Brain microvascular endothelial cell (primary cell): ENCODE results near the gene CDK11B.
"Not testable (repeated sequence)": the region's sequence is repeated elsewhere in the genome, so short reads cannot be mapped to it uniquely, and the experiment has no call there.

Experiments
- DNase-seq: peaks from one replicate; pipeline ENCODE4 v3.0.0-alpha.2; 2020
- H3K27ac ChIP-seq: fragments of 250-450 bp; sonication (Bioruptor Pico); 2 replicates; pipeline ENCODE4 v1.5.1; 2020; ENCODE audit warnings: mild to moderate bottlenecking, moderate library complexity
- H3K27me3 ChIP-seq: fragments of 250-450 bp; sonication (Bioruptor Pico); replicated peaks from 2 replicates; pipeline ENCODE4 v1.5.1; 2020; ENCODE audit warnings: mild to moderate bottlenecking
- H3K36me3 ChIP-seq: fragments of 250-450 bp; sonication (Bioruptor Pico); replicated peaks from 2 replicates; pipeline ENCODE4 v1.5.1; 2020; ENCODE audit warnings: mild to moderate bottlenecking
- H3K4me3 ChIP-seq: 2 replicates; pipeline ENCODE4 v1.5.1; 2011; ENCODE audit warnings: low read depth, mild to moderate bottlenecking, control low read depth, low read length, moderate library complexity
- in situ Hi-C: cut with HindIII; loops from 2 replicates; pipeline ENCODE4 v1.10.0; 2017; ENCODE audit warnings: low sequenced_read_pairs, low pct_ligation_motif_present
- TF ChIP-seq, protein P1 (sequence below): IDR thresholded peaks from 2 replicates; pipeline ENCODE4 v1.5.1; 2011; ENCODE audit warnings: low read depth, mild to moderate bottlenecking, moderate library complexity, low read length, control low read depth, inconsistent platforms; ENCODE audit errors: missing control alignments

CDK11B gene

DNA sequence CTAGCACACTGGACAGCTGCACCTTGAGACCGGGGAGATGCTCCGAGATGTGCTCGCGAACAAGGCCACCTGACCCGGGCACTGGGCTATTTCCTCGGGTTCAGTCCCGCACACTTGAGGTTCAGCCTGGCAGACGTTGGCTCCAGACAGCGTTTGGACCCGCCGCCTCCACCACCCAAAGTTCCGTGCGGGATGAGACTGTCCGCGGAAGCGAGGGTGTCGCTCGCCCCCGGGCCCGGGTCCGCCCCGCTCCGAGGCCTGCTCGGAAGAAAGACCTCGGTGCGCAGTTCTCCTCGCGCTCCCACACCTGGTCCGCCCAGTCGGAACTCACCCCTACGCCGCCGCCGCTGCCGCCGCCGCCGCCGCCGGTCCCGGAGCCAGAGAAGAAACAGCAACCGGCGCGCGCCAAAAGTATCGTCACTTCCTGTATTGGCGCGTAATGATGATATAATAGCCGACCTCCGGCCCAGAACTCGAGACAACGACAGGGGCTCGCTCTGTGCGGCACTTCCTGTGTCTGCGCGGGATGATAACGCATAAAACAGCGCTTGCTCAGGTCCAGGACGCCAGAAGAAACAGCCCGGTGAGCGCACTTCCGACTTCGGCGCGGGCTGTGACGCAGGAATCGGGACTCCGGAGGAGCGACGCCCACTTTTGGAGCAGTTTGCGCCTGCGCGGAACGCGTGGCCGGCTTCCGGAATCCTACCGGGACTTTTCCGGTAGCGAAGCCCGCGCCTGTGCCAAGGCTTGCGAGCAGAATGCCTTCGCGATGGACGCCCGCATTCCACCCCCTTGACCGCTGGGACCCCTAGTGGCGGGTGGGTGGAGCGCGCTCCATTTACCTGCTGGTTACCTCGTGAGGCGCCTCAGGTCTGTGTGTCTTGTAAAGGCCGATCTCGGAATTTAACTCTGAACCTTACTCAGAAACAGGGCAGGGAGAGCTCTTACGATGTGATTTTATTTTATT is at the start of gene CDK11B:
Gene CDK11B, minus strand, starts transcription at position 422 of the 967 bp plus-strand sequence. CDS start 1,519 bp downstream, outside the sequence.
- Histone ChIP-seq H3K27ac (peak within 1 kb of the TSS; percentile 84), H3K4me3 (peak within 1 kb of the TSS; percentile 68), H3K36me3 (peaks cover 16% of the 10 kb centered on the region)
- H3K27me3 ChIP-seq, in situ Hi-C loops: not testable (repeated sequence)
- peak; percentile 99 for DNase-seq
- TF ChIP-seq, protein P1, sequence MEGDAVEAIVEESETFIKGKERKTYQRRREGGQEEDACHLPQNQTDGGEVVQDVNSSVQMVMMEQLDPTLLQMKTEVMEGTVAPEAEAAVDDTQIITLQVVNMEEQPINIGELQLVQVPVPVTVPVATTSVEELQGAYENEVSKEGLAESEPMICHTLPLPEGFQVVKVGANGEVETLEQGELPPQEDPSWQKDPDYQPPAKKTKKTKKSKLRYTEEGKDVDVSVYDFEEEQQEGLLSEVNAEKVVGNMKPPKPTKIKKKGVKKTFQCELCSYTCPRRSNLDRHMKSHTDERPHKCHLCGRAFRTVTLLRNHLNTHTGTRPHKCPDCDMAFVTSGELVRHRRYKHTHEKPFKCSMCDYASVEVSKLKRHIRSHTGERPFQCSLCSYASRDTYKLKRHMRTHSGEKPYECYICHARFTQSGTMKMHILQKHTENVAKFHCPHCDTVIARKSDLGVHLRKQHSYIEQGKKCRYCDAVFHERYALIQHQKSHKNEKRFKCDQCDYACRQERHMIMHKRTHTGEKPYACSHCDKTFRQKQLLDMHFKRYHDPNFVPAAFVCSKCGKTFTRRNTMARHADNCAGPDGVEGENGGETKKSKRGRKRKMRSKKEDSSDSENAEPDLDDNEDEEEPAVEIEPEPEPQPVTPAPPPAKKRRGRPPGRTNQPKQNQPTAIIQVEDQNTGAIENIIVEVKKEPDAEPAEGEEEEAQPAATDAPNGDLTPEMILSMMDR: peak; percentile 6

DNA sequence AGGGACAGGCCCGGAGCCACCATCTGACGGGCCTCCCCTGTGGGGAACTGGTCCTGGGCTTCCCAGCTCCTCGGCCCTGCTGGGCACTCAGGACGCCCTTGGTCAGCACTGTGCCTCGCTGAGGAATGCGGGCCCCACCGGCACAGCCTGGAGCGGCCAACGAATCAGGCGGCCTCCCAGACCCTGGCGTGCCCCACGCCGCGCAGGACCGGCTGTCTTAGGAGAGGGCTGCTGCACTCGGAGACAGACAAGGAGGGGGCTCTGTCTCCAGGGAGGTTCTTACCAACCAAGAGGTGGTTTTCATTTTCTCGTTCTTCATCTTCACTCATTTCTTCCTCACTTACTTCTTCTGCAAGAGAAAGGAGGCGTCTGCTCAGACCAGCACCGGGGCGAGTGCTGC is 49.1 kb upstream of the CDK11B start:
- in situ Hi-C loops: not testable (repeated sequence)

DNA sequence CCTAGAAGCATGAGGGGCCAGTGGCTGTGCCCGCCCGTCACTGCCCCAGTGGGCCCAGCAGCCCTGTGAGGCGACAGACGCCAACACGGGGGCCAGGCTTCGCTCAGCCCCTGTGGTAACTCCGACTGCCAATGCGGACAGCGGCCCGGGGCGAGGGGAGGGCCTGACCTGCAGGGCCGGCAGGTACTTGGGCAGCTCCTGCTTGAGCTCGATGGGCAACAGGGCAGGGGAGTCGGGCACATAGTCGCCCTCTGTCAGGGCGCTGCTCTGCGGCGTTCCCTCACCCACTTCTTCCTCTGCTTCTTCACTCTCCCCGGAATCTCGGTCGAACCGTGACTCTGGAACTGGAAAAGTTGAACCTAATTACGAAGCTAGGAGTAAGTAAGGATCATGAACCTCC is 48.4 kb upstream of the CDK11B start:
- H3K27ac ChIP-seq, H3K4me3 ChIP-seq, H3K27me3 ChIP-seq, H3K36me3 ChIP-seq, in situ Hi-C loops, DNase-seq: not testable (repeated sequence)

More for the DNA sequence above, 49.1 kb upstream of the CDK11B start:
- H3K27me3 ChIP-seq, H3K36me3 ChIP-seq, H3K27ac ChIP-seq, H3K4me3 ChIP-seq, DNase-seq: not testable (repeated sequence)

DNA sequence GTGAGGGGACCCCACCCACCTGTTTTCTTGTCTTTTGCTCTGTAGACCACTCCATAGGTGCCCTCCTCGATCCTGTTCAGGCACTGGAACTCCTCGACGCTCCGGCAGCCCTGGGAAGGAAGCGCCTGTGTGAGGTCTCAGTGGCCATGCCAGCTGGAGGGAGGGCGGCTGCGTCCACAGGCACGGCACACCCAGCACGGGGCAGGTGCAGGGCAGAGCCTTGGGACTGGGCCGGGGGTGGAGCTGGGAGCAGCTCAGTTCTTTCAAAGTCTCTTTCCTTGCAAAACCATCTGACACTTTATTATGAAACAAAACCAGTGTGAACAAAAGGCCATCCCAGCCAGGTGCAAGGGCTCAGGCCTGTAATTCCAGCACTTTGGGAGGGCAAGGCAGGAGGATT is 46.8 kb upstream of the CDK11B start:
- H3K4me3 ChIP-seq, DNase-seq, H3K27me3 ChIP-seq, H3K36me3 ChIP-seq, in situ Hi-C loops, H3K27ac ChIP-seq: not testable (repeated sequence)

DNA sequence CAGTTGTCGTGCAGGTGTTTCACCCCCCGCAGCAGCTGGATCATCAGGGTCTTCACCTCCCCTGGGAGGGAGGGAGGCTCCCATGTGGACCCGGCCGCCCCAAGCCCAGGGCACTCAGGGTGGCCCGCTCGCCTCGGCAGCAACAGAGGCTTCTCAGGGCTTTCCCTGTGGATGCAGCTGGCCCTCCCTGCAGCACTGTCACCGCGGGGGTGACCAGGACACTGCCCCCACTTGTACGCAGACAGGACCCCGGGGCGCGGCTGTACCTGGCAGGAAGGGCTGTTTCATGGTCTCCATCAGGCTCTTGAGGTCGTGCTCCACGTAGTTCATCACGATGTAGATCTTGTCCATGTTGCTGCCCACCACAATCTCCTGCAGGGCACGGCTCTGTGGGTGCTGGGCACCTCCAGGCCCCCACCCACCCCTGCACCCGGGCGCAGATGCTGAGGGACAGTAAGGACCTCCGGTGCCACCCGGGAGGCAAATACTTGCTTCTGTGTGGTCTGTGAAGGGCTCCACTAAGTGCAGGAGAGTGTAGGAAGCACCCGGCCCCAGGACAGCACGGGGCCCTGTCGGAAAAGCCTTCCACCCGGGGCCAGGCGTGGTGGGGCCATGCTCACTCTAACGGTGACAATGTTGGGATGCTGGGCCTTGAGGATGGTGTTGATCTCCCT is 45.6 kb upstream of the CDK11B start:
- H3K27ac ChIP-seq, H3K27me3 ChIP-seq, in situ Hi-C loops, H3K36me3 ChIP-seq, H3K4me3 ChIP-seq, DNase-seq: not testable (repeated sequence)

DNA sequence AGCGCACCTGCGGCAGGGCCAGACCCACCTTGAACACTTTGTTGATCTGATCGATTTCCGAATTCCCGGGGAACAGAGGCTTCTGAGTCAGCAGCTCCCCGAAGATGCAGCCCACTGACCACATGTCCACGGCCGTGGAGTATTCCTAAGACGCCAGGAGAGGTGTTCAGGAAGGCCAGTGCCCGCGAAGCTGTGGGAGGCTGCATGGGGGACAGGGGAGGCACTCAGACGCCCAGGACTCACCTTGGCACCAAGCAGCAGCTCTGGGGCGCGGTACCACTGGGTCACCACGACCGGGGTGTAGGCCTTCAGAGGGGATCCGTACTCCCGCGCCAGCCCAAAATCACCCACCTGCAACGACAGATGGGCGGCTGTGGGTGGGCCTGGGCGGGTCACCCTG is 45.0 kb upstream of the CDK11B start:
- Histone ChIP-seq H3K27ac (no peak overlapping the region), H3K36me3 (no peaks in the 10 kb centered on the region), H3K27me3 (no peaks in the 10 kb centered on the region), H3K4me3 (no peak overlapping the region)
- DNase-seq: no peak
- in situ Hi-C loops: no loop called here
- TF ChIP-seq, protein P1: no peak

DNA sequence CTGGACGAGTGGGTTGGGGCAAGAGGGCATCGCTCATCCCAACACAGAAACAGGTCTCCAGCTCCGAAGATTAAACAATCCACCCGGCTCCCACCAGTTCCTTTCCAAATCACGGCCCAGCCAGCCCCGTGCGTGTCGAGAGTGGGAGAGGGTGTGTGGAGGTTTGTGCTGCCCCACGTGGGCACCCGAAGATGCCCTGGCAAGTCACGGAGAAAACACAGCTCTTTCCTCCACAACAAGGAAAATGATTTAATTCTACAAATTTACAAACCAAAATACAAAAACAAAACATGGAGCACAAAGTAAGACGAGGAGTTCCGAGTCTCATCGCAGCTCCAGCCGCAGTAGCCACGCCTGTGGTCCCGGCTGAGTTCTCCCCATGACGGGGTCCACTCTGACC is 43.7 kb upstream of the CDK11B start:
- in situ Hi-C loops, H3K27me3 ChIP-seq, H3K4me3 ChIP-seq, H3K36me3 ChIP-seq, H3K27ac ChIP-seq, DNase-seq: not testable (repeated sequence)

DNA sequence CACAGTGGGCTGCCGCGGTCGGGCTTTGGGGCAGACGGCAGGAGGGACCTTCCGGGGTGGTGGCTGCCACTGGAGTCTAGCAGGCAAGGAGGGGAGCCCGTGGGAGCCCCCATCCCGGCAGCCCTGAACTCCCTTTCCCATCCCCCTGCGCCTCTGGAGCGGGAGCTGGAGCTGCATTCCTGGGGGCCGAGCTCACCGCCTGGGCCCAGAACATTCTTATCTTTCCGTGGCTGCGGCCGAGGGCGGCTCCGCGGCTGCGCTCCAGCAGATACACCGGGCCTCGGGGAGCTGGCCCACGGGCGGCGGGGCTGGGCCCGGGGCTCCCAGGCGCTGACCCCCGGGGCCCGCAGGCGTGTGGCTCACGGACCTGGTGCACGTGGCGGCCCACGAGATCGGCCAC is 41.8 kb upstream of the CDK11B start:
- H3K4me3 ChIP-seq, H3K27ac ChIP-seq, DNase-seq, in situ Hi-C loops, H3K27me3 ChIP-seq, H3K36me3 ChIP-seq: not testable (repeated sequence)

DNA sequence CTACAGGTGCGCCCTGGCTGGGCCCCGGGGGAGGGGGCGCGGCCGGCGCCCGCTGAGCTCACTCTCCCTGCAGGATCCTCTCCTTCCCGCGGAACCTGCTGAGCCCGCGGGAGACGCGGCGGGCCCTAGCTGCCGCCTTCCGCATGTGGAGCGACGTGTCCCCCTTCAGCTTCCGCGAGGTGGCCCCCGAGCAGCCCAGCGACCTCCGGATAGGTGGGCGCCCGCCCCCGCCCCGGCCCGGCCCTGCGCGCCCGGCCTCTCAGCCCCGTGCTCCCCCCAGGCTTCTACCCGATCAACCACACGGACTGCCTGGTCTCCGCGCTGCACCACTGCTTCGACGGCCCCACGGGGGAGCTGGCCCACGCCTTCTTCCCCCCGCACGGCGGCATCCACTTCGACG is 41.3 kb upstream of the CDK11B start:
- H3K27ac ChIP-seq, in situ Hi-C loops, H3K27me3 ChIP-seq, DNase-seq, H3K4me3 ChIP-seq, H3K36me3 ChIP-seq: not testable (repeated sequence)

DNA sequence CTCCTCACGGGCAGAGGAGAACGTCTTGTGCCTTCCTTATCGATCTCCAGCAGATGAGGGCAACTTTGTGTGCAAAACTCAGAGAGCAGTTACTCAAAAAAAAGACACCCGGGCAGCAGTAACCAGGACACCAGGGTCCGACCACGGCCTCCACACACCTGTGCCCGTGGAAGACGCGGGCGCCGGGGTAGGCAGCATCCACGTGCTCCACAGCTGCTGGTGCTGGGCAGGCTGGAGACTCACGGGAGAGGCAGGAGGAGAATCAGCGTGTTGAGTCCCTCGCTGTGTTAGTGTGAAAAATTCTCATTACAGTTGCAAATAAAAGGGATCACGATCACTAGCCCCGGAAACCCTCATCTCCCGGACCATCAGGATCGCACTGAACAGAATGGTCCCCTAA is 40.3 kb upstream of the CDK11B start:
- H3K27me3 ChIP-seq, H3K27ac ChIP-seq, in situ Hi-C loops, H3K36me3 ChIP-seq, H3K4me3 ChIP-seq, DNase-seq: not testable (repeated sequence)

DNA sequence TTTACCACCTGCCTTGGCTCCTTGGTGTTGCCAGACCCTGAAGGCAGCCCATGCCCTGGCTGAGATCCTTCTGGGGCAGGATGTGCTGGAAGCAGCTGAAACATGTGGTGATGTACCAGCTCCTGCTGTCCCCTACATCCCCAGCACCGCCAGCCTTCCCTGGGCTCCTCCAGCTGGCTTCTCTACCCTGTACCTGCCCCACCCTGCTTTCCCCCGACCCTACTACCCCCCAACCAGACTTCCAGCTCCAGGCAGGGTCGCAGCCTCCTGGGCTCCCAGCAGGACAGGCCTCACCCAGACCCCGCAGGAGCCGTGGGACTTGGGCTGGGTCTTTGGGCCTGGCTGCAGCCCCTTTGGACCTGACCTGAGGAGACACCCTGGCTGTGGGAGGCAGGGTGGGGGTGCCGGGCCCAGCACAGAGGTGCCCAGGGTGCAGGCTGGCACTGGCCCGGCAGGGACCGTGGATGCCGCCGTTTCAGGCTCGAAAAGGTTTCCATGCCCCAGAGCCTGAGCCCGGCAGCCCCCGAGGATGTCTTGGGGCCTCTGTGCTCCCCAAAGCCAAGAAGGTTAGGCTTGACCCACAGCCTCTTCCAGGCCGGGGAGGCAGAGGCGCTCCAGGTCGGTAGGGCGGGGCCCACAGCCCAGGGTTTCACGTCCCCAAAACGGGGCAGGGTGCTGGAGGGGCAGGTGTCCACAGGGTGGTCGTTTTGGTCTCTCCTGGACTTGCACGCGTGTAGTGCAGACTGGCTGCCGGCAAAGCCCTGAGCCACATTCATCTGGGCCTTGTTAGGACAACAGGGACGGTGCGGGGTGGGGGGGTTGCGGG is 38.8 kb upstream of the CDK11B start:
- H3K27ac ChIP-seq, H3K27me3 ChIP-seq, H3K36me3 ChIP-seq, DNase-seq, in situ Hi-C loops, H3K4me3 ChIP-seq: not testable (repeated sequence)
